GM23338 (cell line): ENCODE data around the gene SMIM44.

Source experiments
- CREB1 ChIP-seq: fragments of 250-450 bp; sonication (Bioruptor Pico); IDR thresholded peaks from 2 replicates; pipeline ENCODE4 v1.5.0; 2020; ENCODE audit warnings: low read depth, mild to moderate bottlenecking, moderate library complexity
- EZH2 ChIP-seq: fragments of 200-600 bp; sonication (generic); IDR thresholded peaks from one replicate; pipeline ENCODE4 v1.8.0; 2017; ENCODE audit warnings: antibody characterized with exemption, mild to moderate bottlenecking, low read depth; ENCODE audit not compliant: unreplicated experiment
- JUNB ChIP-seq: IDR thresholded peaks from one replicate; pipeline ENCODE4 v1.6.1; 2016; ENCODE audit warnings: antibody characterized with exemption; ENCODE audit not compliant: unreplicated experiment
- POLR2AphosphoS5 ChIP-seq: IDR thresholded peaks from 2 replicates; pipeline ENCODE4 v1.6.1; 2016; ENCODE audit warnings: antibody characterized with exemption, low read depth
- ZNF331 ChIP-seq: fragments of 250-450 bp; sonication (Bioruptor Pico); IDR thresholded peaks from 2 replicates; pipeline ENCODE4 v1.5.0; 2020; ENCODE audit warnings: low read depth, mild to moderate bottlenecking, moderate library complexity
- TF ChIP-seq, protein P1 (sequence below), 2 experiments: fragments of 200-600 bp in 1 of 2; sonication (generic) in 1 of 2; conservative IDR thresholded peaks; 2 replicates each; pipeline versions ENCODE4 v1.5.1 to v1.6.1; 2016 to 2017; ENCODE audit warnings: antibody characterized with exemption in 2 of 2, low read depth in 2 of 2, mild to moderate bottlenecking in 2 of 2, moderate library complexity in 1 of 2
- TF ChIP-seq, protein P2 (sequence below): fragments of 250-450 bp; sonication (Bioruptor Pico); IDR thresholded peaks from 2 replicates; pipeline ENCODE4 v1.5.0; 2020; ENCODE audit warnings: mild to moderate bottlenecking, moderate library complexity
- TF ChIP-seq, protein P3 (sequence below): IDR thresholded peaks from one replicate; pipeline ENCODE4 v1.6.1; 2018; ENCODE audit warnings: antibody characterized with exemption; ENCODE audit not compliant: unreplicated experiment

DNA sequence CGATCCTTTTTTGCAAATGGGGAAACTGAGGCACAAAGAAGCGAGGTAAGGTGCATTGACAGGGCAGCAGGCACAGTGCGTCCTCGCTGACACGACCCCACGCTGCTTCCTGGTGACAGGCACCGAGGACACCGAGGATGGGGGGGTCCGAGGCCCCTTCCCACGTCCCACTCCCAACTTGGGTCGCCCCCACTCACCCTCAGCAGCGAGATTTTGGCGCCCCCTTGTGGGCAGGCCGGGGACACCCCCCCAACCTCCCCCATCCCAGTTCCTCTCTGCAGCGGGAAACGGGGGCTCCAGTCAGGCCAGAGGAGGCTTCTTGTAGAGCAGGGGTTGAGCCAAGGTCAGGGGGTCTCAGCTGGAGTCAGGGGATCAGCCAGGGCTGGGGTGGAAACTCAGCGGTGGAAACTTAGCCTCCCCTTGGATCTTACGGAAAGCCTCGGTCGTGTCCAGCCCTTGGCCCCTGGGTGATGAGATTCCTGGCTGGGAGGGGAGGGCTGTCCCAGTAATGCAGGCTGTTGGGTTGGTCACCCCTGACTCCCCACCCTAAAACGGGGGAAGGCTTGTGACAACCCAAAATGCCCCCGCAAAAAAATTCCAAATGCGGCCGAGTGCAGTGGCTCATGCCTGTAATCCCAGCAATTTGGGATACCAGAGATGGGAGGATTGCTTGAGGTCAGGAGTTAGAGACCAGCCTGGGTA lies 11.1 kb downstream of the SMIM44 start:
- TF ChIP-seq, protein P1, sequence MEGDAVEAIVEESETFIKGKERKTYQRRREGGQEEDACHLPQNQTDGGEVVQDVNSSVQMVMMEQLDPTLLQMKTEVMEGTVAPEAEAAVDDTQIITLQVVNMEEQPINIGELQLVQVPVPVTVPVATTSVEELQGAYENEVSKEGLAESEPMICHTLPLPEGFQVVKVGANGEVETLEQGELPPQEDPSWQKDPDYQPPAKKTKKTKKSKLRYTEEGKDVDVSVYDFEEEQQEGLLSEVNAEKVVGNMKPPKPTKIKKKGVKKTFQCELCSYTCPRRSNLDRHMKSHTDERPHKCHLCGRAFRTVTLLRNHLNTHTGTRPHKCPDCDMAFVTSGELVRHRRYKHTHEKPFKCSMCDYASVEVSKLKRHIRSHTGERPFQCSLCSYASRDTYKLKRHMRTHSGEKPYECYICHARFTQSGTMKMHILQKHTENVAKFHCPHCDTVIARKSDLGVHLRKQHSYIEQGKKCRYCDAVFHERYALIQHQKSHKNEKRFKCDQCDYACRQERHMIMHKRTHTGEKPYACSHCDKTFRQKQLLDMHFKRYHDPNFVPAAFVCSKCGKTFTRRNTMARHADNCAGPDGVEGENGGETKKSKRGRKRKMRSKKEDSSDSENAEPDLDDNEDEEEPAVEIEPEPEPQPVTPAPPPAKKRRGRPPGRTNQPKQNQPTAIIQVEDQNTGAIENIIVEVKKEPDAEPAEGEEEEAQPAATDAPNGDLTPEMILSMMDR (conservative IDR thresholded peaks at IDR 0.05; ENCODE audit: low read depth in 2 of 2): peak; percentile 86 to 89
- TF ChIP-seq POLR2AphosphoS5 (no peak), EZH2 (no peak), ZNF331 (CRISPR knock-in tag) (no peak), CREB1 (CRISPR knock-in tag) (no peak), JUNB (no peak)
- TF ChIP-seq, protein P2, sequence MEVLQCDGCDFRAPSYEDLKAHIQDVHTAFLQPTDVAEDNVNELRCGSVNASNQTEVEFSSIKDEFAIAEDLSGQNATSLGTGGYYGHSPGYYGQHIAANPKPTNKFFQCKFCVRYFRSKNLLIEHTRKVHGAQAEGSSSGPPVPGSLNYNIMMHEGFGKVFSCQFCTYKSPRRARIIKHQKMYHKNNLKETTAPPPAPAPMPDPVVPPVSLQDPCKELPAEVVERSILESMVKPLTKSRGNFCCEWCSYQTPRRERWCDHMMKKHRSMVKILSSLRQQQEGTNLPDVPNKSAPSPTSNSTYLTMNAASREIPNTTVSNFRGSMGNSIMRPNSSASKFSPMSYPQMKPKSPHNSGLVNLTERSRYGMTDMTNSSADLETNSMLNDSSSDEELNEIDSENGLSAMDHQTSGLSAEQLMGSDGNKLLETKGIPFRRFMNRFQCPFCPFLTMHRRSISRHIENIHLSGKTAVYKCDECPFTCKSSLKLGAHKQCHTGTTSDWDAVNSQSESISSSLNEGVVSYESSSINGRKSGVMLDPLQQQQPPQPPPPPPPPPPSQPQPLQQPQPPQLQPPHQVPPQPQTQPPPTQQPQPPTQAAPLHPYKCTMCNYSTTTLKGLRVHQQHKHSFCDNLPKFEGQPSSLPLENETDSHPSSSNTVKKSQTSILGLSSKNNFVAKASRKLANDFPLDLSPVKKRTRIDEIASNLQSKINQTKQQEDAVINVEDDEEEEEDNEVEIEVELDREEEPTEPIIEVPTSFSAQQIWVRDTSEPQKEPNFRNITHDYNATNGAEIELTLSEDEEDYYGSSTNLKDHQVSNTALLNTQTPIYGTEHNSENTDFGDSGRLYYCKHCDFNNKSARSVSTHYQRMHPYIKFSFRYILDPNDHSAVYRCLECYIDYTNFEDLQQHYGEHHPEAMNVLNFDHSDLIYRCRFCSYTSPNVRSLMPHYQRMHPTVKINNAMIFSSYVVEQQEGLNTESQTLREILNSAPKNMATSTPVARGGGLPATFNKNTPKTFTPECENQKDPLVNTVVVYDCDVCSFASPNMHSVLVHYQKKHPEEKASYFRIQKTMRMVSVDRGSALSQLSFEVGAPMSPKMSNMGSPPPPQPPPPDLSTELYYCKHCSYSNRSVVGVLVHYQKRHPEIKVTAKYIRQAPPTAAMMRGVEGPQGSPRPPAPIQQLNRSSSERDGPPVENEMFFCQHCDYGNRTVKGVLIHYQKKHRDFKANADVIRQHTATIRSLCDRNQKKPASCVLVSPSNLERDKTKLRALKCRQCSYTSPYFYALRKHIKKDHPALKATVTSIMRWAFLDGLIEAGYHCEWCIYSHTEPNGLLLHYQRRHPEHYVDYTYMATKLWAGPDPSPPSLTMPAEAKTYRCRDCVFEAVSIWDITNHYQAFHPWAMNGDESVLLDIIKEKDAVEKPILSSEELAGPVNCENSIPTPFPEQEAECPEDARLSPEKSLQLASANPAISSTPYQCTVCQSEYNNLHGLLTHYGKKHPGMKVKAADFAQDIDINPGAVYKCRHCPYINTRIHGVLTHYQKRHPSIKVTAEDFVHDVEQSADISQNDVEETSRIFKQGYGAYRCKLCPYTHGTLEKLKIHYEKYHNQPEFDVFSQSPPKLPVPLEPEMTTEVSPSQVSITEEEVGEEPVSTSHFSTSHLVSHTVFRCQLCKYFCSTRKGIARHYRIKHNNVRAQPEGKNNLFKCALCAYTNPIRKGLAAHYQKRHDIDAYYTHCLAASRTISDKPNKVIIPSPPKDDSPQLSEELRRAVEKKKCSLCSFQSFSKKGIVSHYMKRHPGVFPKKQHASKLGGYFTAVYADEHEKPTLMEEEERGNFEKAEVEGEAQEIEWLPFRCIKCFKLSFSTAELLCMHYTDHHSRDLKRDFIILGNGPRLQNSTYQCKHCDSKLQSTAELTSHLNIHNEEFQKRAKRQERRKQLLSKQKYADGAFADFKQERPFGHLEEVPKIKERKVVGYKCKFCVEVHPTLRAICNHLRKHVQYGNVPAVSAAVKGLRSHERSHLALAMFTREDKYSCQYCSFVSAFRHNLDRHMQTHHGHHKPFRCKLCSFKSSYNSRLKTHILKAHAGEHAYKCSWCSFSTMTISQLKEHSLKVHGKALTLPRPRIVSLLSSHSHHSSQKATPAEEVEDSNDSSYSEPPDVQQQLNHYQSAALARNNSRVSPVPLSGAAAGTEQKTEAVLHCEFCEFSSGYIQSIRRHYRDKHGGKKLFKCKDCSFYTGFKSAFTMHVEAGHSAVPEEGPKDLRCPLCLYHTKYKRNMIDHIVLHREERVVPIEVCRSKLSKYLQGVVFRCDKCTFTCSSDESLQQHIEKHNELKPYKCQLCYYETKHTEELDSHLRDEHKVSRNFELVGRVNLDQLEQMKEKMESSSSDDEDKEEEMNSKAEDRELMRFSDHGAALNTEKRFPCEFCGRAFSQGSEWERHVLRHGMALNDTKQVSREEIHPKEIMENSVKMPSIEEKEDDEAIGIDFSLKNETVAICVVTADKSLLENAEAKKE (CRISPR knock-in tag): no peak
- TF ChIP-seq, protein P3, sequence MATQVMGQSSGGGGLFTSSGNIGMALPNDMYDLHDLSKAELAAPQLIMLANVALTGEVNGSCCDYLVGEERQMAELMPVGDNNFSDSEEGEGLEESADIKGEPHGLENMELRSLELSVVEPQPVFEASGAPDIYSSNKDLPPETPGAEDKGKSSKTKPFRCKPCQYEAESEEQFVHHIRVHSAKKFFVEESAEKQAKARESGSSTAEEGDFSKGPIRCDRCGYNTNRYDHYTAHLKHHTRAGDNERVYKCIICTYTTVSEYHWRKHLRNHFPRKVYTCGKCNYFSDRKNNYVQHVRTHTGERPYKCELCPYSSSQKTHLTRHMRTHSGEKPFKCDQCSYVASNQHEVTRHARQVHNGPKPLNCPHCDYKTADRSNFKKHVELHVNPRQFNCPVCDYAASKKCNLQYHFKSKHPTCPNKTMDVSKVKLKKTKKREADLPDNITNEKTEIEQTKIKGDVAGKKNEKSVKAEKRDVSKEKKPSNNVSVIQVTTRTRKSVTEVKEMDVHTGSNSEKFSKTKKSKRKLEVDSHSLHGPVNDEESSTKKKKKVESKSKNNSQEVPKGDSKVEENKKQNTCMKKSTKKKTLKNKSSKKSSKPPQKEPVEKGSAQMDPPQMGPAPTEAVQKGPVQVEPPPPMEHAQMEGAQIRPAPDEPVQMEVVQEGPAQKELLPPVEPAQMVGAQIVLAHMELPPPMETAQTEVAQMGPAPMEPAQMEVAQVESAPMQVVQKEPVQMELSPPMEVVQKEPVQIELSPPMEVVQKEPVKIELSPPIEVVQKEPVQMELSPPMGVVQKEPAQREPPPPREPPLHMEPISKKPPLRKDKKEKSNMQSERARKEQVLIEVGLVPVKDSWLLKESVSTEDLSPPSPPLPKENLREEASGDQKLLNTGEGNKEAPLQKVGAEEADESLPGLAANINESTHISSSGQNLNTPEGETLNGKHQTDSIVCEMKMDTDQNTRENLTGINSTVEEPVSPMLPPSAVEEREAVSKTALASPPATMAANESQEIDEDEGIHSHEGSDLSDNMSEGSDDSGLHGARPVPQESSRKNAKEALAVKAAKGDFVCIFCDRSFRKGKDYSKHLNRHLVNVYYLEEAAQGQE: no peak
